Stimulated activated CD8-positive, alpha-beta memory T cell treated with anti-CD3 and anti-CD28 coated beads, Interleukin-15, amount 100 ng/mL, for 48 hours (primary cell): ENCODE results near the gene KCTD13.
"Not testable (repeated sequence)": the region's sequence is repeated elsewhere in the genome, so short reads cannot be mapped to it uniquely, and the experiment has no call there.

Source experiments
- DNase-seq, 2 donors: peaks; one replicate each; pipeline ENCODE4 v3.0.0-alpha.2; 2020; ENCODE audit warnings: low read depth in 2 of 2

Gene KCTD13

DNA sequence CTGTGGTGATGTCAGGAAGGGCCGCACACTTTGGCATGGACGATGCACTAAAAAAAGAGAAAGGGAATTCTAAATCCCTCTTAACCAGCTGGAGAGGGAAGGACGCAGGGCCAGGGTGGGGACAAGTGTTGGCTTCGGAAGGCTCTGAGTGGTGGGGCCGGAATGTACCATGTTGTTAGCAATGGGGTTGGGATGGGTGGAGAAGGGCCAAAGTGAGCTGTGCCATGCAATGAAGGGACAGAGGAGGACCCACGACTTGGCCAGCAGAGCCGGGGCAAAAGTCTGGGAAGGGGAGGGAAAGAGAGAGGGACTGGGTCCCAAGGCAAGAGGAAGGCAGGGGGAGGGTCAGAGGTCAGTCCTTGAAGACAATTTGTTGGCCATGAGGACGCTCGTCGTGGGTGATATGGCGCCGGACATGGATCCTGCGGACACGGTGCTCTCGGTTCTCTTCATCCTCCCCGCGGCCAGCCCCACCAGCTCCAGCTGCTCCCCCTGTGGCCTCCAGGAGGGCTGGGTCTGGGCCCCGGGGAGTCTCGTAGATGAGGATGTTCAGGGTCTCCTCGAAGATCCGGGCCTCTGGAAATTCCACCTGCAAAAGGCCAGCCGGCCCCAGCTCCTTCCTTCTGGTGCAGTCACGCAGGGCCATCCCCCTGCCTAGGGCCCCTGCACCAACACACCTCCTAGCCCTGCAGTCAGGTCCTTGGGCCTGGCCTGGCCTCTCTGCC, 19.3 kb downstream of the KCTD13 start:
- DNase-seq: no peak

DNA sequence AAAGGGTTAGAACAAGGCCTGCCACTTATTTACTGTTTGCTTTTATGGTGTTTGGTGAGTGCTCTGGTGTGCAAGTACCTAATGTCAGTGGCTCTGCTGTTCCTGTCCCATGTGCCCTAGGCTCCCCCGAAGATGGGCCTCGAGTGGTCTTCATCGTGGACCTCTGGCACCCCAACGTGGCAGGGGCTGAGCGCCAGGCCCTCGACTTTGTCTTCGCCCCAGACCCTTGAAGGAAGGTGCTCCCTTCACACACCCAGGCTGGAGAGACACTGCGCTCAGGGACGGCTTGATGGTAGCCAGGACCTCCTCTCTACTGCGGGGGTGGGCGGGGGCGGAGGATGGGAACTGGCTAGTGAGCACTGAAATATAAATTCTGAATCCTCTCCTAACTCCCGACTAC, 20.4 kb downstream of the KCTD13 start:
- no peak for DNase-seq

DNA sequence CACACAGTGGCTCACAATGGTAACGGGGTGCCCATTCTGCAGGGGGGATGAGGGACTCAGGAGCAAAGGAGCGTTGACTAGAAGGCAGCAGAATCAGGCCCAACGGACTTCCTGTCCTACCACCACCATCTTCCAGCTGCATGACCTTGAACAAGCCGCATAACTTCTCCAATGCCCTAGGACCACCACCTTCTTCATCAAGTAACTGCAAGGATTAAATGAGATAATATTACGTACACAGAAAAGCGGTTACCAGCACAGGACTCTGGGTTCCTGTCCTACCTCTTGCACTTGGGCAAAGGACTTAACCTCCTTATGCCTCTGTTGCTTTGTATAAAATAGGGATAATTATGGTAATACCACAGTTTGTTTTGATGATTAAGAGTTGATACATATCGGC, 21.1 kb downstream of the KCTD13 start:
- no peak for DNase-seq

DNA sequence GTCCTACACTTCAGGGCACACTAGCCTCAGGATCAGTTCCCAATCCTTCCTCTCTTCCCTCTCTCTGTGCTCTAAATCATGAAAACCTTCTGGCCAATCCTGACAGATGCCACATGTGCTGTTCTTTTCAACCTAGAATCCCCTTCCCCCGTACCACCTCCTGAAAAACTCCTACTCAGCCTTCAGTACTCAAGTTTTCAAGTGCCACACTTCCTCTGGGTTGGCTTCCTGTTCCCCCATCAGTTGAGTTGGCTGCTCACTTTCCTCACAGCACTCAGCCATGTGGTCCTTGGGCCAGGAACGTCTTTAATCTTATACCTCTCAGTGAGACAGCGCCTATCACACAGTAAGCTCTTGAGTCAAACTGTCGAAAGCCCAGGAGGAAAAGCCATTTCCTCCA, 22.4 kb downstream of the KCTD13 start:
- no peak for DNase-seq

DNA sequence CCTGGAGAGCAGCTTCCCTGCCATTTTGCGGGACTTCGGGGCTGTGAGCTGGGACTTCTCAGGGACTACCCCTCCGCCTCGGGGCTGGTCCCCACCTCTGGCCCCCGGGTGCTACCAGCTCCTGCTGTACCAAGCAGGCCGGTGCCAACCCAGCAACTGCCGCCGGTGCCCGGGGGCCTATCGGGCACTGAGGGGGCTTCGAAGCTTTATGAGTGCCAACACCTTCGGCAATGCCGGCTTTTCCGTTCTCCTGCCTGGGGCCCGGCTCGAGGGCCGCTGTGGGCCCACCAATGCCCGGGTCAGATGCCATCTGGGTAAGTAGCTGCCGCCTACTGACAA, 24.4 kb downstream of the KCTD13 start:
- DNase-seq: no peak

DNA sequence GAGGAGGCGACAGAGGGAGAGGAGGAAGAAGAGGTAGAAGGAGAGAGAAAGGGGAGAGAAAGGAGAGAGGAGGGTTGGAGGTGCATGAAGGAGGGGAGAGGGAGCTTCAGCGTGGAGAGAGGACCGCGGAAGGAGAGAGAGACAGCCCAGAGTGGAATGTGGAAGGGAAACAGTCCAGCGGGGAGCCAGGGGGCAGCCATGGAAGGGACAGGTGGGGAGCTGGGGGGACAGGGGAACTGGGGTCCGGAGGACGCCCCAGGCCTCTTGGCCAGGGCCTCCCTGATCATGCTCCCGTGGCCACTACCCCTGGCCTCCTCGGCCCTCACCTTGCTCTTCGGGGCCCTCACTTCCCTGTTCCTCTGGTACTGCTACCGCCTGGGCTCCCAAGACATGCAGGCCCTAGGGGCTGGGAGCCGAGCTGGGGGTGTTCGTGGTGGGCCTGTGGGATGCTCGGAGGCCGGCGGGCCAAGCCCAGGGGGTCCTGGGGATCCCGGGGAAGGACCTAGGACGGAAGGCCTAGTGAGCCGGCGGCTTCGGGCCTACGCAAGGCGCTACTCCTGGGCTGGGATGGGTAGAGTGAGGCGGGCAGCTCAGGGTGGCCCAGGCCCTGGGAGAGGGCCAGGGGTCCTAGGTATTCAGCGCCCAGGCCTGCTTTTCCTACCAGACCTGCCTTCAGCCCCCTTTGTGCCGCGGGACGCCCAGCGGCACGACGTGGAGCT, 25.0 kb downstream of the KCTD13 start:
- DNase-seq: no peak

DNA sequence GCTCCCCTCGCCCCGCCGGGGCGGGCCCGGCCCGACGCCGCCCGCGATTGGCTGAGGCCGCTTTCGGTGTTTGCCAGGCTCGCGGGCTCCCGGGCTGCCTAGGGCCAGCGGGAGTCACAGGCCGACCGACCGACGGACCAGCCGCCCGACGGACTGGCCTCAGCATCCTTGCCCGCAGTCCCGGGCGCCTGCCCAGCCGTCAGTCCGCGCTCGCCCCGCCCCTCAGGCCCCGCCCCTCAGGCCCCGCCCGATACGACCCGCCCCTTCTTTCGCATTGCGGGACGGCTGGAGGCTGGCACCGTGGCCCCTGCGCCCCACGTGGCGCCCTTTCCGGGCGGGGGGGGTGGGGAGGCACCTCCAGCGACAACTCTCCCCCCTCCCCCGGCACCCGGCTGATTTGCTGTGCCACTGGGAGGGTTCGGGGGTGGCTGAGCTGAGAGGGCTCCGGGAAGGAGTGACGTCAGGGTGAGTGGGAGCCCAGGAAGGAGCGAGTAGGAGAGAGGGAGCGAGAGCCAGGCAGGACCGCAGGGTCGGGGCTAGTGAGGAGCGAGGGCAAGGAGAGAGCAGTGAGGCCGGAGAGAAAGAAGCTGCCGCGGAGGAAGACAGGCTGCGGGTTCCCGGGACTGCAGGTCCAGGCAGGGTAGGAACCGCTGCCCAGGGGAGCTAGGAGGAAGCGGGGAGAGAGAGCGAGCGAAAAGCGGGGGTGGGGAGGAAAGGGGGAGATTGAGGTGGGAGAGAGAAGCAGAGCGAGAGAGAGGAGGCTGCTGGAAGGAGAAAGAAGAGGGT, 25.7 kb downstream of the KCTD13 start, which contains the start of gene ASPHD1:
TSS of gene ASPHD1 (plus strand) at position 387 of the 786 bp plus-strand sequence. CDS start 484 bp downstream, outside the sequence.
- DNase-seq: peak; percentile 46 to 49

DNA sequence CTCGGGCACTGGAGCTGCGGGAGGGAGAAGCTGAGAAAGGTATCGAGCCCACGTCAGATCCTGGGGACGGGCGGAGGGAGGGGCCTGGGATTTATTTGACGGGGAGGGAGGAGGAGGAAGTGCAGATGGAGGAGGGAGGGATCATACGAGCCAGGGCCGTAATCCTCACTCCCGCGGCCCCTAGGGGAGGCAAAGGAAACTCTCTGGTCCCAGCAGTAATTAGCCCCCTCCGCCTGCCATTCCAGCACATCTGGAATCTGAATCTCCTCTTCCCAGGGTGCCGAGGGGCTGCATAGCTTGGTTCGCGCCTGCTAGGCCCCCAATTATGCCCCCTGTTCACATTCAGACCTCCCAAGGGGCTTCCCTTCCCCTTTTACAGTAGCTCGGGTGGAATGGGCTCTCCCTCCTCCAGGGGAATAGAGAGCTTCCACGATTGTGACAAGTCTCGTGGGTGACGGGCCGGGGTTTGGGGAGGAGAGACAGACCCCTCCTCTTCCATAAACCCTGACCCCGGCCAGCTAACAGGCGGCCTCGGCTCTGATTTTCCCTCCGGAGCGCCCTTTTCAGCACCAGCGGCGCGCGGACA, 26.4 kb downstream of the KCTD13 start, which contains the start of gene SEZ6L2:
TSS of gene SEZ6L2 (minus strand) at position 35 of the 586 bp plus-strand sequence. CDS start 531 bp downstream, outside the sequence.
- peak in 1 of 2 donors; percentile 43 for DNase-seq

DNA sequence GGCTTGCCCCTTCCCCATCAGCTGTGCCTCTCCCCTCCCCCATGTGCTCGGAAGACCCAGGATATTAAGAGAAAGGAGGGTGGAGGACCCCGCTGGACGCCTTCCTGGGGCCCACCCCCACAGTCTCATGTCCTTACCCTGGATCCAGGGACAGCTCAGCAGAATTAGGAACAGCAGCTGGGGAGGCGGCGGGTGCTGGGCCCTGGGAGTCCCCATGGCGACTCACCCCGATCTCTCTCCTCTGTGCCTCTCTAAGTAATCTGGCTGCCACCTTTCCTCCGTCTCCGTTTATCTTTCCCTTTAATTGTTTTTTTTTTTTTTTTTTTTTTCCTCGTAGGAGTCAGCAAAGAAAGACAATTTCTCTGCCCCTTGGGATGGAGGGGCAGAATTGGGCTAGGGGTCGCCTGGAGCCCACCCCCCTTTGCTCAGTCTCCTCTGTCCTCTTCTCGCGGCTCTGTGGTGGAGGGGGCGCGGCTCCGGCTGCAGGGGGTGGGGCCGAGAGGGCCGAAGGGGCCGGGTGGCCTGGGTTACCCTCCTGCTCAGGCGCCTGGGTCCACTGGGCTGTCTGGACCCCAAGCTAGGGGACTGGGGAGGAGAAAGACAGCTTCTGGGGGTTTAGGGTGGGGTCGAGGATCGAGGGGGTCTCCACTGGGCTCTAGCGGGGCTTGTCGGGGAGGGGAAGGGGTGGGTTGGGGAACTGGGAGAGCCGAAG, 27.1 kb downstream of the KCTD13 start:
- no peak for DNase-seq

DNA sequence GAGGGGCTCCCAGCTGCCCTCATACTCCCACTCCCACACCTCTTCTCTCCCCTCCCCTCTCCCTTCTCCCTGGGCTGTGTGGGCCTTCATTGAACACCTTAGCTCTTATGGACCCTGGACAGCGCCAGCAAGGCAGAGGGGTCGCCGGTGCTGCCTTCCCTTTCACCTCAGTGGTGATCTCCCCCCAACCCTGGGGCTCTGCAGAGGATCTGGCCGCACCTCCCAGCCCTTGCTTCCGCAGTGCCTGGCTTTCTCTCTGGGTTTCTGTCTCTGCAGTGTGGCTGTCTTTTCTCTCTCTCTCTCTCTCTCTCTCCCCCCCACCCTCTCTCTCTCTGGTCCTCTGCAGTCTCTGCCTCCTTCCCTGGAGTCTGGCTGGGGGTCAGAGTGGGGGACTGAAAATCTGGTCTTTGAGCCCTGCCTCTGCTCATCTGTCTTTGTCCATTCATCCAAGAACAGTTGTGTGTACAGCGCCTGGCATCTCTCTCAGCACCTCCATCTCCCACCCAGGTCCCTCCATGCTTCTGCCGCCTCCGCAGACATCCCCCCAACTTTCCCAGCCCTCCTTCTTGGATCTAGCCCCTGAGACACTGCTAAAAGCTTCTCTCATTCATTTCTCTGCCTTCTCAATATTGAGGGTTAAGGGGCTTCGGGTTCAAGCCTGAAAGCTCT, 27.8 kb downstream of the KCTD13 start:
- DNase-seq: no peak

DNA sequence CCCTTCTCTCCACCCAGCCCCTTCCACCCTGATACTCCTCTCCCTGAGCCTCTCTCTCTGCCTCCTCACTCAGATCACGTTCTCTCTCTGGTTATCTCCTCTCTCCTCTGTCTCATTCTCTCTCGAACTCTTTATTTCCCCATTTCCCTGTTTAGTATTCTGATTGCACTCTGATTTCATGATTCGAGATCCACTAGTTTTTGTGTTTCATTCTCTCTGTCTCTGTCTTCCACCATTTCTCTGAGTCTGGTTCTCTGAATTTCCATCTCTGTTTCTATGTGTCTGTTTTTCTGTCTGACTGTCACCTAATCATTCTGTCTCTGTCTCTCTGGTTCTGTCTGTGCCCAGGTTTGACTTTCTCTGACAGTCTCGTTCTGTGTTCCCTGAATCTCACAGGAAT, 28.7 kb downstream of the KCTD13 start:
- no peak for DNase-seq

DNA sequence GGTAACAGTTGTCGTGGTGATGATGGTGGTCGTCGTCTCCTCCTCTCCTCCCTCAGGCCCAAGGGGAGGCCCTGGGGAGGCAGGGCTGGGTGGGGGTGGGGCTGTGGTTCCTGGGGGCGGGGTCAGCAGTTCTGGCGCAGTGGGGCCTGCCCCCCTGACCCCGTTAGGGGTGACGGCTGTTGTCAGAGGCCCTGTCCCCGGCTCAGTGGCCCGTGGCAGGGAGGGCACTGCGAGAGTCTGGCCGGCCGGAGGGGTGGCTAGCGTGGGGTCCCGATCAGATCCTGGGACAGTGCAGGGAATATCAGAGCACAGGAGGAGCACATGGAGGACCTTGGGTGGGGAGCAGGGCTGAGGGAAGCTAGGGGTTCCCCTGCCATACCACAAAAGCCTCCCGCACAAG, 29.2 kb downstream of the KCTD13 start:
- DNase-seq: no peak

DNA sequence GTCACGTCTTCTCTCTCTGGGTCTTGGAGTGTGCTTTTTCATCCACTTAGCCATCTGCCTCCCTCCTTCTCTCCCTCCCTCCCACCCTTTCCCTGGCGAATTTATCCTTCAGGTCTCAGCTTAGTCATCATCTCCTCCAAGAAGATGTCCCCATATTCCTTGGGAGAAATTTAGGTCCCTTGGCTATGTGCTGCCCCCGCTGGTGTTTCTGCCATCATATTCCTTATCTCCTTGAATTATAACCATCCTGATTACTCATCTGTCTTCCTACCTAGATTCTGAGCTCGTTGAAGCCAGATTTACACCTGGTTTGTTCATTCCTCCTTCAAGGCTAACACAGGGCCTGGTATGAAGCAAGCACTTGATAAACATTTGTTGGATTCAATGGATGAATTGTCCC, 31.7 kb downstream of the KCTD13 start:
- no peak for DNase-seq

DNA sequence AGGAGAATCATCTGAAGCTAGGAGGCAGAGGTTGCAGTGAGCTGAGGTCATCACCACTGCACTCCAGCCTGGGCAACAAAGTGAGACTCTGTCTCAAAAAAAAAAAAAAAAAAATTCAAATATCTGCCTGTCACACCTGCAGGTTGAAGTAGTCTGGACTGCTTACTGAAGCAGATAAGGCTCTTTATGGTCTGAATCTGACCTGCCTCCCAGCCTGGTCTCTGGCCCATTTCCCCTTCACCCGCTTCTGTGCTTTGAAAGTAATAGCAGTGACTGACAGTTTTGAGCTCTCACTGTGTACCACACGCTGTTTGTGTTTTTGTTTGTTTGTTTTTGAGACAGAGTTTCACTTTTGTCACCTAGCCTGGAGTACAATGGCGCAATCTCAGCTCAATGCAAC, 32.5 kb downstream of the KCTD13 start:
- no peak for DNase-seq

DNA sequence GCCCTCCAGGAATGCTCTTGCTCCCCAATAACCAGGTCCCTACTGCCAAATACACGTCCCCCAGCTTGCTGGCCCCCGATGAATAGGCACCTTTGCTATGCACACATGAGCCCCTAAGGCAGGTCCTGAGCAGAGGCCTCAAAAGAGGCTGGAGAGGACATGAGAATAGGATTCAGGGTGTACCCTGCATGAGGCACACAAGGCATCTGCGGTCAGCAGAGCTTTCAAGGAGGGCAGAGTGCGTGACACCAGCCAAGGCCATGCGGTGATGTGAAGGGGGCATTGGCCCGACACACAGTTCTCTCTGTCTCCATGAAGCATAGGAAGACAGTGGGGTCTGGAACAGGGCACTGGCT, 33.6 kb downstream of the KCTD13 start:
- DNase-seq: no peak

DNA sequence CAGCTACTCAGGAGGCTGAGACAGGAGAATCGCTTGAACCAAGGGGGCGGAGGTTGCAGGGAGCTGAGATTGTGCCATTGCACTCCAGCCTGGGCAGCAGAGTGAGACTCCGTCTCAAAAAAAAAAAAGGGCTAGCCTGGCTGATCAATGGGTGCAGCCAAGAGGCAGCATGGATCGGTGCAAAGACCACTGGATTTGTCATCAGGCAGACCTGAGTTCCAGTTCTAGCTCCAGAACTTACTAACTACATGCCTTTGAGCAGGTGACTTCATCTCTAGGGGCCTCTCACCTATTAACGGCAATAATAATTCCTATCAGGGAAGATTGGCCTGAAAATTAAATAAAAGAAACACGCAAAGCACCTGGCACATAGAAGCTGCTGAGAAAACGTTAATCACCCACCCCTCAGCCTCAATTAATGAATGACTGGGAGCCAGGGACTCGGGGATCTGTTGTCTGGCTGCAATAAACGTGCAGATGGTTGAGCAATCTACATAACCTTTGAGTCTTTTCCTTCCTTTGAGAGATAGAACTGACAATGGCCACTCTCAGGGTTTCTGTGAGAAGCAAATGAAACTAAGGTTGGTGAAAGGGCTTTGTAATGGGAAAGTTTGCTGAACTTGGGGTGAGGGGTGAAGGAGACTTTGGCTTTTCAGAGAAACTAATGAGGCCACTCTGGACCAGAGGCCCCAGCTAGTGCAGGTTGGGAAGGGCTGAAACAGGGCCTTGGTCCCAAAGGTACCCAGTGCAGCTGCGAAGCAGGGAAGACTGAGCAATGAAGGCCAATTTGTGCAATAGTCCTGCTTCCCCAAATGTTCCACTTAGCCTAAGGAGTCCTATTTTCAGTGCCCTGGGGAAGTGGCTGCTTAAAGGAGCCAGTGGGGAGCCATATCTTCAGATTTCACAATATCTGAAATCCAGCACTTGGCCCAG, 34.2 kb downstream of the KCTD13 start:
- DNase-seq: no peak

DNA sequence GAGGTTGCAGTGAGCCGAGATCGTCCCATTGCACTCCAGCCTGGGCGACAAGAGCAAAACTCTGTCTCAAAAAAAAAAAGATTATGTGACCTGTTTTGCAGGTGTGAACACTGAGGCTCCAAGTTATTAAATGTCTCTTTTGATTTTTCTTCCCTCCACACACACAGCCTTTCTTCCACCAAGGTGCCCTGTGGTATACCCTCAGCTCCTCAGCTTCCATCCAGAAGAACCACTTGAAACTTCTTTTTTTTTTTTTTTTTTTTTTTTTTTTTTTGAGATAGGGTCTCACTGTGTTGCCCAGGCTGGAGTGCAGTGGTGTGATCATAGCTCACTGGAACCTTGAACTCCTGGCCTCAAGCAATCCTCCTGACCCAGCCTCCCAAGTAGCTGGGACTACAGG, 36.7 kb downstream of the KCTD13 start:
- not testable (repeated sequence) for DNase-seq

DNA sequence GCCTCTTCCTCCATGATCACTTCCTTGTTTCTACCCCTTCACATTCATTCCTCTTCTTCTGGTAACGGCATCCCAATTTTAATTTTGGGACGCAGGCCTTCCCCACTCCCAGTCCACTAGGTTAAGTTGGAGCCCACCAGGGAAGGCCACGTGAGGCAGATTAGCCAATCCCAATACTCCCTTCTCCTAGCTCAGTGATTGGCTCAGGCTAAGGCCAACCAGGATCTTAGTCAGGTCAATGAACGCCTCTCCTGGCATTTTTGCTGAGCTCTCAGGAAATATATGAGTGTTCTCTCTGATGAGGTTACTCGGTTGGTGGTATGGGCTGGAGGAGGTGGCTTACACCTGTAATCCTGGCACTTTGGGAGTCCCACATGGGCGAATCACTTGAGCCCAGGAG, 42.0 kb downstream of the KCTD13 start:
- no peak for DNase-seq

DNA sequence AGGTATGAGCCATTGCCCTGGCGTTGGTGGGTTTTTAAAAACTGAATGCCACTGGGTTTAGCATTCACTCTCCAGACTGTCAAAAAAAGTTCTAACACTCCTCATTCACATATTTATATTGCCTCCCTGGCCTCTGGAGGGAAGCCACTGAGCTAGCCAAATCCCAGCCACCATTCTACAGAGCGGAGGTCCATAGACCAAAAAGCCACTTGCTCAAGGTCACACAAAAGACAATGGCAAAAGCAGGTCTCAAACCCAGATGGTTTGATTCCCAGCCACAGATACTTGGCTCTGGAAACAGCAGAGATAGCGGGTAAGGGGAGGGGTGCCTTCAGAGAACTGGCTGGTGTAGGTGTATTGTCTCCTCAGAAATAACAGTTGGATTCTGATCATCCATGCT, 45.0 kb downstream of the KCTD13 start:
- DNase-seq: no peak

DNA sequence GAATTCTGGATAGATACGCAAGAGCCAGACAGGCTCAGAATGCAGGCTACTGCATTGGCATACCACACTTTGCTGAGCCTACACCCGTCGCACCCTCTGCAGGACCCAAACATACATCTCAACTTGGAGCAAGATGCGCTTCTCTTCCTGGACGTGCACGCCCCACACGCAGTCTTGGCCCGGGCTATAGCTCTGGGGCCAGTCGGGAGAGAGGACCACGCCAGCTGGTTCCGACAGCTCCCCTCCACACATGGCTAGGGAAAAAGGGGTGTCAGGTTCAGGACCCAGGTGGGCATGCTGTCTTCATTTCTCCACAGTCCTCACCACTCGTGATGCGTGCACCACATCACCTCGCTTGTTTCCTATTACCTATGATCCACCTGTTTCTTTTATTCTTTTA, 47.9 kb downstream of the KCTD13 start:
- DNase-seq: no peak
